Measurements from ENCODE around the gene SMAD9.

SMAD9 gene

DNA sequence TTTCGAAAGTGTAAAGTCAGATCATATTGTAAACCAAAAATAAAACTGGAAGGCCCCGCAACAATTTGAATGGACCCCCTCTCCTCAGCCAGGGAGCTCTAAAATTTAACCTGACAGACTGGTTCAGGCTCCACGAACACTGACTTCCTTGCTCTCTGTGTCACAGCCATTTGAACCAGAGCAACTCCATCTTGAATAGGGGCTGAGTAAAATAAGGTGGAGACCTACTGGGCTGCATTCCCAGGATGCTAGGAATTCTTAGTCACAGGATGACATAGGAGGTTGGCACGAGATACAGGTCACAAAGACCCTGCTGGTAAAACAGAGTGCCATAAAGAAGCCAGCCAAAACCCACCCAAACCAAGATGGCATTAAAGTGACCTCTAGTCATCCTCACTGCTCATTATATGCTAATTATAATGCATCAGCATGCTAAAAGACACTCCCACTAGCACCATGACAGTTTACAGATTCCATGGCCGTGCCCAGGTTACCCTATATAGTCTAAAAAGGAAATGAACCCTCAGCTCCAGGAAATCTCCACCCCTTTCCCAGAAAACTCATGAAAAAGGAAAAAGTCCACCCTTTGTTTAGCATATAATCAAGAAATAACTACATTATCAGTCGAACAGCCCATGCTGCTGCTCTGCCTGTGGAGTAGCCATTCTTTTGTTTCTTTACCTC lies 57.9 kb downstream of the SMAD9 start:
- DNase-seq: no peak

- DNase-seq: no peak
These were observed 60.8 kb downstream of the SMAD9 start for GRCh38 chr13:36859259-36859658.

GRCh38 chr13:36858290-36858689 lies 61.7 kb downstream of the SMAD9 start:
- DNase-seq: no peak

DNA sequence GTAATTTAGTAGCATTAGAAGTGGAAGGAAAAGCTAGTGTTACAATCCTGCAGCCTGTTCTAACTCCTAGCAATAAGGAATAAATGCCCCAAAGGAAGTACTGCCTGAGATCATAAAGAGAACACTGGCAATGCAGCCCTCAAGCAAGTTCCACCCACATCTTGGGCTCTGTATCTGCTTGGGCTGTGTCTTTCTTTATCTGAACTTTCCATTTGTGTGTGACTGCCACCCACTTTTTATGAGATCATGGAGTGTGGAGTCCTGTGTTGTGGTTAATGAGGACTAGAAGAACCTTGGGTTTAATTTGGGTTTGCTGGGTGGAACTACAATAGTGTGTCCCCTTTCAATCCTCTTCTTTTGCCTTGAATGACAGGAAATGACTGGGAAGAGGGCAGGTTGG lies 62.8 kb downstream of the SMAD9 start:
- no peak for DNase-seq

DNA sequence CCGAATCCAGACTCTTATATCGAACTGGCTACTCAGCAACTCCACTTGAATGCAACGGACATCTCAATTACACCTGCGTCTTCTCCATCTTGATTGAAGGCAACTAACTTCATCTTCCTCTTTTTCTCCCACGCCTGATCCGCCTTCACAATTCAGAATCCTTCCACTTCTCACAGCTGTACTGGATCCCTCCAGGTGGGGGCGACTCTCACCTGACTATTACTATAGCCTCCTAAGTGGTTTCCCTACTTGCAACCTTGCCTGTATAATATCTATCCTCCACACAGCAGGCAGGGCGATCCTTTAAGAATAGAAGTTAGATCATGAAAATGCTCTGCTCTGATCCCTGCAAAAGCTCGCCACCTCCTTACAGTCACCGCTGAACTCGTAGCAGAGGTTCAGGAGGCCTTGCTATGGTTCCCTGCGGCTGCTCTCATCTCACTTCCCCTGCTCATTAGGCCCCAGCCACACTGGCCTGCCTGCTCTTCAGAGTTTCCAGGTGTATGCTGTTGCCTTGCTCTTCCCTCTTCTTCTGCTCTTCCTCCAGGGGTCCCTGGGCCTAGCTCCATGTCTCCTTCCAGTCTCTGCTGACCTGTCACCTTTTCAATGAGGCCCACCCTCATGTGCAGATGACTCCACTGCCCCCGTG lies 69.1 kb downstream of the SMAD9 start:
- DNase-seq: no peak

- no peak for DNase-seq
These were observed 71.6 kb downstream of the SMAD9 start for GRCh38 chr13:36848199-36848982.

DNA sequence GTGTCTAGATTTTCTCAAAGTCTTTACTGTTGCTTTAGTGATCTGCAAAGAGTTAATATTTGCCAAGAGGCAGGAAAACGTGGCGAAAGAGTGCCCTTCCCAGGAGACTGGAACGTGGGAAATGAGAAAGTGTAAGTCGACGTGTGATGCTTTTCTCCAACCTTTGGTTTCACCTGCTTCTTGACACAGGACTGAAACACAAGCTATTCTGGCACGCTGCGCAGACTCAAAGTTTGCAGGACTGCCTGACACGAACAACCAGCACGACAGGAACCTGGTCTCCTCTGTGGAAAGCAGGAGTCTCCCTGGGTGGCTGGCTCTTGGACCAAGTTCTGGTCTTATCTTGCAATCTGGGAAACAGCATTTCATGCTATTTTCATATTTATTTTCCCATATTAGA lies 72.4 kb downstream of the SMAD9 start:
- DNase-seq: no peak

- DNase-seq: no peak
These were observed 78.6 kb downstream of the SMAD9 start for GRCh38 chr13:36841391-36841790.

- no peak for DNase-seq
These were observed 79.3 kb downstream of the SMAD9 start for GRCh38 chr13:36840718-36841250.

- no peak for DNase-seq
These were observed 80.1 kb downstream of the SMAD9 start for GRCh38 chr13:36839981-36840380.

- no peak for DNase-seq
These were observed 80.8 kb downstream of the SMAD9 start for GRCh38 chr13:36839281-36839680.

GRCh38 chr13:36837354-36838092 lies 82.5 kb downstream of the SMAD9 start:
- no peak for DNase-seq

DNA sequence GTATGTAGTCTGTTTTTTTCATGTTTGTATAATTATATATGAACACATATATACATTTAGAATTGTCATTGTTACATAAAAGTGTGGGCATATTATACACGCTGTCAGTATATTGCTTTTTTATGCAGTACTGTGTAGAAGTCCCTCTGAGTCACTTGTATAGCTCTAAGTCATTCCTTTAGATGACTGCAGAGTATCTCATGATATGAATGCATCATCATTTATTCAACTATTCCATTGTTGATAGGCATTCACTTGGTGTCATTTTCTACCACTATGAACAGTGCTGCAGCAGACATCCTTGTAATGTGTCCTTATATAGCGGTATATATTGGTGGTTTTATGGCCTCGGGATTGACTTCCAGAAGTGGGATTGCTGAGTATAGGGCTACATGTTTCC lies 85.7 kb downstream of the SMAD9 start:
- no peak for DNase-seq

DNA sequence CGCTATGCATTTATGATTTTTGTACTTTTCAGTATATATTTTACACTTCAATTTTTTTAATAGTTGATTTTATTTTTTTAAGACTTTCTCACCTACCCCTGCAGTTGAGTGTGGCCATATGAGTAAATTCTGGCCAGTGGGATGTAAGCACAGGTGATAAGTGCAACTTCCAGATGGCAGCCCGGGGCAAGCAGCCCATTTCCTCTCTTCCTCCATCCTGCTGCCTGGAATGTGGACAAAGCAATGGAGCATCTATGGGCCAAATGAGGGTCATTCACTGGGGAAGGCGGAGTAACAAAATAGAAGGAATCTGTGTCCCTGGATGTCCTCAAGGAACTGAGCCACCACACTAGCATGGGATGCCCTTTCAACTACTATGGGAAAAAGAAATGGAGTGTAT lies 88.7 kb downstream of the SMAD9 start:
- no peak for DNase-seq

- DNase-seq: no peak
These were observed 90.3 kb downstream of the SMAD9 start for GRCh38 chr13:36829753-36830152.

DNA sequence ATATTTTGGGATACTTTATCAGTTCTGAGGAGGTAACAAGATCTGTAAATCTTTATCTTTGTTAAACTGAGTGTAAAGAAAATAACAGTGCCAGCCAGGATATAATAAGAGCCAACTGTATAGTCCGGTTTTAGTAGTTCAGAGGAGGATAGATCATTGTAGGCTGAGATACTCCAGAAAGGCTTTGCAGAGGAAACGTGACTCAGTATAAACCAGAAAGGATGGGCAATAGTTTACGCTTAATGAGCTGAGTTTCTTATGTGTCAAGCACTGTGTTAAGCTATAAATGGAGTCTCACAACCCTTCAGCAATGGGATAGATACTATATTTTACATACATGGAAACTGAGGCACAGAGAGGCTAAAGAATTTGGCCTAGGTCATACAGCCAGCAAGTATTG lies 97.3 kb downstream of the SMAD9 start:
- DNase-seq: no peak

GRCh38 chr13:36820222-36820621 lies 99.8 kb downstream of the SMAD9 start:
- DNase-seq: no peak

DNA sequence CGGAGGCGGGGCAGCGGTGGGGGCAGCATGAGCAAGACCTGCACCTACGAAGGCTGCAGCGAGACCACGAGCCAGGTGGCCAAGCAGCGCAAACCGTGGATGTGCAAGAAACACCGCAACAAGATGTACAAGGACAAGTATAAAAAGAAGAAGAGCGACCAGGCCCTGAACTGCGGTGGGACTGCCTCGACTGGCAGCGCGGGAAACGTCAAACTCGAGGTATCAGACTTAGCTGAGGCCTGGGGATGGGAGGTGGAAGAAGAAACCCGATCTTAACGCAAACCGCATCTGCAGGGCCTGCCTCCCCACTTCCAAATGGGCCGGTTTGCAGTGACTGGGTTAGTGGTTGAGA lies 100.3 kb downstream of the SMAD9 start:
- DNase-seq: peak; percentile 41

DNA sequence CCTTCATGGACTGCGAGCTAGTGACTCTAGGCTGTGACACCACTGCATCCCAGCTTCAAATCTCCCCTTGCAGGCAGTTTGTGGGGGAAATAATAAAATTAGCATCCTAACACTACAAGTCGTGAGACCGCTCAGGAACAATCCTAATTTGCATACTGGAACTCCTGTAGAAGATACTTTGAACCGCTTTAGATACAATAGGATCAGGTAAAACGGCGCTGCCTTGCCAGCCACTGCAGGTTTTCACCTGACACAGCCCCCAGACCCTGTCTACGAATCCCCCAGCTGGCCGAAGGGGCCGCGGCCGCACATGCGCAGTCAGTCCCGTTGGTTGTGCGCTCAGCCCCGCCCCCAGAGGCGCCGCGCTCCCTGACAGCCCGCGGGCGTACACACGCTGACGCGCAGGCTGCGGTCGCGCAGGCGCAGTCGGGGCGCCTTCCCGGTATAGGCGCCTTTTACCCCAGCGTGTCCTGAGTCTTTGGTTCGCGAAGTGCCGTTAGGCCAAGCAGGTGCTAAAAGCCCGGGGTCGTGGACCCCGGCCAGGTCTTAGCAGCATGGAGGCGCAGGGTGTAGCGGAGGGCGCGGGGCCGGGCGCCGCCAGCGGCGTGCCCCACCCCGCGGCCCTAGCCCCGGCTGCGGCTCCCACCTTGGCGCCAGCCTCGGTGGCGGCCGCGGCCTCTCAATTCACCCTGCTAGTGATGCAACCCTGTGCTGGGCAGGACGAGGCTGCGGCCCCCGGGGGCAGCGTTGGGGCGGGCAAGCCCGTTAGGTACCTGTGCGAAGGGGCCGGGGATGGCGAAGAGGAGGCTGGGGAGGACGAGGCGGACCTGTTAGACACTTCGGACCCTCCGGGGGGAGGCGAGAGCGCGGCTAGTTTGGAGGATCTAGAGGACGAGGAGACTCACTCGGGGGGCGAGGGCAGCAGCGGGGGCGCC lies 101.0 kb downstream of the SMAD9 start, which contains the start of gene RFXAP:
Gene RFXAP (plus strand): TSS at position 419 of the 935 bp plus-strand sequence. CDS start 136 bp downstream, at position 555.
- peak; percentile 93 for DNase-seq

GRCh38 chr13:36817996-36818803 lies 101.8 kb downstream of the SMAD9 start:
- no peak for DNase-seq

DNA sequence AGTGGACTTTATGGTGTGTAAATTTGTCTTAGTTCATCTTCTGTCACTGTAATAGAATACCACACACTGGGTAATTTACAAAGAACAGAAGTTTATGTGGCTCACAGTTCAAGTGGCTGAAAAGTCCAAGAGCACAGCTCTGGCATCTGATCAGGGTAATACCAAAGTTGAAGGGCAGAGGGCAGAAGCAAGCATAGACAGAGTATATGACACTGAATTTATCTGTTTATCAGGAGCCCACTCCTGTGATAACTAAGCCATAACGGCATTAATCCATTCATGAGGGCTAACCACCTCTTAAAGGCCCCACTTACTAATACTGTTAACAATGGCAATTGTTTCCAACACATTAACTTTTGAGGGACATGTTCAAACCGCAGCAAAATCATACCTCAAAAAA lies 105.0 kb downstream of the SMAD9 start:
- no peak for DNase-seq
